Activated T-helper 1 cell treated with anti-CD3 and anti-CD28 coated beads, Interleukin-2, amount 50 U/mL, for 16 hours (primary cell): ENCODE results near the gene ELOVL6.

Experiments
- DNase-seq, 2 donors: peaks; one replicate each; pipeline ENCODE4 v3.0.0-alpha.2; 2020; ENCODE audit warnings: low read depth in 1 of 2, low spot score in 1 of 2

Gene ELOVL6

DNA sequence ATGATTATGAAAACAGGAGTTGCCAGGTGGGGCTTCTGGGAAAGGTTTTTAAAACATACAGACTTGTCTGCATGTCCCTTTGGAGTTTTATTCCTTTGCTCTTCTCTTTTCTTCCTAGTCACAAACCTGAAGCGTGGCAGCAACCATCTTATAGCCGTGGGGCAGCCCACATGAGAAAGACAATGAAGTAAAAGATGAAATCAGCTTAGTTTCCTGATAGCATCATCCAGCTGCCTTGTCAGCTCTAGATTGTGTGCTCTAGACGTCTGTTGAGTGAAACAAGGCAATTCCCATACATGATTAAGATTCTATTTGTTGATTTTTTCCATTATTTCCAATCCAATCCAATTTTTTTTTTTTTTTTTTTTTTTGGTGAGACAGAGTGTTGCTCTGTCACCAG is 68.9 kb downstream of the ELOVL6 start:
- DNase-seq: no peak

DNA sequence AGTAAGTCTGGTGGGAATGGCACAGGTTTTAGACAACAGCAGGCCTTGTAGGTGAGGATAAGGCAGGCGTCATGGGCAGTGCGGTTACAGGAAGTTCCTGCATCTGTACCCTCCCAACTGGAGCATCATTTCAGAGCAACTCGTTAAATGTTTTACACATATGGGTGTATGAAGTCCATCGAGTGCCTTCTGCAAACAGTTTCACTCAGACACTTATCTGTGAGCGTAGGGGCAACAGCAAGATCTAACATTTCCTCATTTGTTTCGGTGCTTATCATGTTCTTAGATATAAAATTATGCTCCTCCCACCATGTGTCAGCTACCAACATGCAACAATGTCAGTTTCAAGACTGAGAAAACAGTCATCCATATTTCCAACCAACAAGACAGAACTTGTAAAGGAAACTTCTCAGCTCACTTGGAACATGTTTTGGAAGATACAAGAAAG is 69.9 kb downstream of the ELOVL6 start:
- no peak for DNase-seq

DNA sequence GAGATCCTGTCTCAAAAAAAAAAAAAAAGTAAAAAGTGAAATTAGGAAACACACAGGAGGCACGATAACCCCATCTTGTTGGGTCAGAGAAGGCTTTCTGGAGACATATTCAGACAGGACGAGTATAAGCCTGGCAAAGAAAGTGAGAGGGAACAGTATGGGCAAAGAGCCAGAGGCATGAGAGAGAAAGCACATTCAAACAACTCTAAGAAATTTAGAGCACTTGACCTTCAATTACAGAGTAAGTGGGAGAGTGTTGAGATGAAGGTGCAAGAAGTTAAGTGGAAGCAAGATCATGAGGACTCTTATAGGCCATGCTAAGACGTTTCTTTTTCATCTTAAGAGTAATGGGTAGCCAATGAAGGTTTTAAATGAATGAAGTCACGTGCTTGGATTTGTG is 70.4 kb downstream of the ELOVL6 start:
- DNase-seq: no peak

DNA sequence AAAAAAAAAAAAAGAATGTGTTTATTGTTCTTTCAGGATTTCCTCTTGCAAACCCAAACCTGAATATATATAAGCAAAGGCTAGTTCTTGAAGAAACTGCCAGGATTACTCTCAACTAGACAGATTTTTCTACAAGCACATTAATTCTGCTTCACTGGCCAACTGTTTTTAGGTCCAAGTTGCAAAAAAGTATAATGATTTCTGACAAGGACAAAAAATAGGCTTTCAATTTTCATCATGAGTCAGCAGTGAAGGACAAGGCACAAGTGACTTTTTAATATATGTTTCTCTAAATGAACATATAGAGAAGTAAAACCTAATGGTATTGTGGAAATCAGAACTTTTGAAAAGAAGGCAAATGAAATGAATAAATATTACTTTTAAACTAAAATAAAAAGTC is 73.7 kb downstream of the ELOVL6 start:
- no peak for DNase-seq

DNA sequence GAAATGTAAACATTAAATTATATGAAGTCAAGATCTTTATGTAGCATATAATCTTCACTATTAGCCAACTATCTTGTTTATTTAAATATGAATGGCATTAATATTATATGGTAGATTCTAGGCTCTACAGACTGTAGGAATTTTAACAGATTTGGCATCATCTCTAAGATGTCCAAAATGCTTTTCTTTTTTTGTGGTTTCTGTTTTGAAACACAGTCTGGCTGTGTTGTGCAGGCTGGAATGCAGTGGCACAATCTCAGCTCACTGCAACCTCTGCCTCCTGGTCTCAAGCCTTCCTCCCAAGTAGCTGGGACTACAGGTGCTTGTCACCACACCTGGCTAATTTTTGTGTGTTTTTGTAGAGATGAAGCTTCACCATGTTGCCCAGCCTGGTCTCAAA is 76.2 kb downstream of the ELOVL6 start:
- DNase-seq: no peak

DNA sequence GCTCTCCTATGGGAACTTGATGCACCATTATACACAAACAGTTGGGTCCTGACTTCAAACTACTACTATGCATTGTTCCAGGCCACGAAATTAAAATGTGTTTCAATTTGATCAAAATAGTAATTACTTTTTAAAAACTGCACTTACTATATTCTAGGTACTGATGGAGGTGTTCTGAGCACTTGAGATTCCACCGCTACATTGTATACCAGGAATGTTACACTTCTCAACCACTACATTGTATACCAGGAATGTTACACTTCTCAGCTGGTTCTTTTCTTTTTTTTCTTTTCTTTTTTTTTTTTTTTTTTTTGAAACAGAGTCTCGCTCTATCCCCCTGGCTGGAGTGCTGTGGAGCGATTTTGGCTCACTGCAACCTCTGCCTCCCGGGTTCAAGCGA is 77.9 kb downstream of the ELOVL6 start:
- no peak for DNase-seq

DNA sequence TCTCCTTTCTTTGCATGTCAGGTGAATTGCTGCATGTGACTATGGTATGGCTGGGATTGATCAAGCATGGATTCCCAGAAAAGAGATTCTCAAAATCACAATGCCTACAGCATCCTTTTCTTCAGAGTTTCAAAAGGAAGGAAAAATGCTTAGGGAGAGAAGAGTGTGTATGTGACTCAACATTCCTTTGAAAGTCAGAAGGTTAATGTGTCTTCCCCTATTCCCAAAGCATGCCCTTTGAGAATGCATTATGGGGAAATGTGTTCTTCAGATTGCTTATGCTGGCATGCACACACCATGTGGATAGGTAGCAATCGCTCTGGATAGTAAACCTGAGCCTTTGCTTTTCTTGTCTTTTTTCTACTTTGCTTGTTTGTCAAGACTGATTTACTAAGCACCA is 78.5 kb downstream of the ELOVL6 start:
- no peak for DNase-seq

DNA sequence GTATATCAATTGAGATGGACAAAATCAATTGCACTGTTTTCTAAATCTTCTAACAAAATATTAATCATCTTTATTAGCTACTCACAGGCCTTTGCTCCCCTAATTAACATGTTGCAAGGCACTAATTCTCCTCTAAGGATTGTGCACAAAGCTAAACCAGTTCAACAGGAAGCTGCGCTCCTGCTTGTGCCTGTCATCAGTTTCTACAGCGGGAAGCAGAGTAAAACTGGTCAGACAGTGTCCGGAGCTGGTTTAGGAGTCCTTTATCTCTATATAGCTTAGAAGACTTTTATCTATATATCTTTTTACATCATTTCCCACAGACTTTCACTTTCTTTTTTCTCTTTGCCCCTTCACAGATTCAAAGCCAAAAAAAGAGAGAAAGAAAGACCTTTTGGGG is 79.1 kb downstream of the ELOVL6 start:
- no peak for DNase-seq

DNA sequence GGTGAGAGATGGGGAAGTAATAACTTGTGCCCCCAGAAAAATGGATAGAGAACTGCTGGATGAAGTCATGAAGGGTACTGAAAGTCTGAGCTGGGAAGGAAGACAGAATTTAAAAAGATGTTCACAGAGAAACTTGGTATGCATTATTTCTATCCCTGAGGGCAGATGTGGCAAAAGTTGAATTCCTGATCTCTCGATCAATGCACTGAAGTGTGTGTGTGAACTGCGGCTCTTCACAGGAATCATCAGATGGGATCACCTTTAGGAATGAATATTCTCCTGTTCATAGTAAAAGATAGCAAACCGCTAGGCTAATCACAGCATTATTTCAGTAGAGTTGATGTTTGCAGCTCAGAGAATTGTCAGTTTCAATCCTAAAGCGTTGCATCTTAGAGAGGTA is 86.4 kb downstream of the ELOVL6 start:
- no peak for DNase-seq

DNA sequence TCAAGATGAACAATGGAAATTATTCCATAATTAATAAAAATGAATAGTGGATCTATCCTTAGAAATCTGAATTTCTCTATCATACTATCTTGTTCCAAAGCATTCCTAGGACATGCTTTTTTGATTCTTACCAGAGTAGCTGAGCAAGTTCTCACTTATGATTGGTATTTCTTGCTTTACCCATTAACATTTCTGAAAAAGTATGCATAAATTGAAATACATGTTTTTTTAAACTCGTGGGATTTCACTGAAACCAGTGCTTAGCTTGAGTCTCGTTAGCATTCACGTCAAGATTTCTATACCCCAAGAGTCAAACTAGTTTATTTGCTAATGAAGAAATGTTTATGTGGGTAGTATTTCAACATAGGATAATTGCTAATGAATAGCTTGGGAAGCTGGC is 89.0 kb downstream of the ELOVL6 start:
- no peak for DNase-seq

DNA sequence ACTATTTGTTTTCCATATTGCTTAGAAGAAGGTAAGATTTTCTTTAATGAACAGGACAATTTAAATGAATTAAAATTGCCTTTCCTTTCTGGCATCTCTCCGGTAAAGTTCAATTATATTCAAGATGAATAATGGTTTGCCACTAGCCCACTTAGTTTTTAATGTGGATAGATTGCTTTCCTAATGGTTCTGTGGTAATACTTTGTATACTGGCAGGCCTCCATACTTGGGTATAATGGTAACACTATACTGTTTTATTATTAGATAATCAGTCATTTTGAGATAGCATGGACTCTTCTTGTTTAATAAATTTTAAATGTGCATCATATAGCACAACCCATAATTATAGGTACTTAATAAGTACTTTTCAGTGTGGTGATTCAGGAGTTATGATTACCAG is 89.5 kb downstream of the ELOVL6 start:
- no peak for DNase-seq

DNA sequence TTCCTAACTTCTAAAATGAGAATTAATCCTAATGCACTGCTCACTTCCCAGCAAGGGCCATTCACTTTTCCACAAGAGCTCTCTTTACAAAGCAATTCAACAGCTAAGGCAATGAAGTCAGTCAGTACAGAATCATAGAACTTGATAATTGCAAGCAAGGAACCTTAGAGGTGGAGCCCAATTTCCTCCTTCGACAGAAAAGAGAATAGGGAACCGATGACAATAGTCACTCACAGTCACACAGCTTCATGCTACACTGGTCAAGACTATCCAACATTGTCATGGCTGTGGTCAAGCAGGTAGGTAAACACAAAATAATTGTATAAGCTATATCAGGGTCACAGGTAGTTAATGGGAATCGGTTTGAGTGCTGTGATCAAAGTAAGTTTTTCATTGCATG is 90.0 kb downstream of the ELOVL6 start:
- DNase-seq: no peak

DNA sequence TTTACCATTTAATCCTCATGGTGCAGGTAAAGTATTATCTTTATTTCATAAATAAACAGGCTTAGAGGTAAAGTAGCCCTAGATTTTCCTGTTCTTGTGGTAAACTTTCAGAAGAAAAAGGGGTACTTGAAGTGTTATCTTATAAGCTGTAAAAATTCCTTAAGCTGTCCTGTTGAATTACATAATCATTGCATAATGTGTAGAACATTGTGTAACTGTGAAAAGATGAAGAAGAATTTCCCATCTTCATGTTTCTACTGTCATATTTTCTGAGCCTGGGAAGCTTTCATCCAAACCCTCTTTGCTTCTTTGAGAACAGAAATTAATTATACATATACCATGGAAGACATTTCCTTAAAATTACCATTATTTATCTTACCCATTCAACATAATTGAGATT is 90.5 kb downstream of the ELOVL6 start:
- DNase-seq: no peak

DNA sequence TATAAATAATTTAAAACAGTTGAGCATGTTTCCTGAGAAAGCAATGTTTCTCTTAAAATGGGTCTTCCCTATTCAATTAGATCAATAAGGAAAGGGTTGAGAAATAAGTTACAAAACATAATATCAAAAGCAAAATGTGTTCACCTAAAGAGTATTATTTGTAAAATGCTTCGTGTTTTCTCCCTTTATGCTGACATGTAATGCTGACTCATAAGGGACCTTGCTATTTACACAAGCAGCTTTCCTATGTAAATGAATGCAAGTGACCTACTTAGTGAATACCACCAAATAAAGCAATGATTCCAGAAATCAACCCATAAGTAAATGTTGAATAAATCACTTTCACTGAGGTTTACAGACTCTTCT is 91.5 kb downstream of the ELOVL6 start:
- no peak for DNase-seq

DNA sequence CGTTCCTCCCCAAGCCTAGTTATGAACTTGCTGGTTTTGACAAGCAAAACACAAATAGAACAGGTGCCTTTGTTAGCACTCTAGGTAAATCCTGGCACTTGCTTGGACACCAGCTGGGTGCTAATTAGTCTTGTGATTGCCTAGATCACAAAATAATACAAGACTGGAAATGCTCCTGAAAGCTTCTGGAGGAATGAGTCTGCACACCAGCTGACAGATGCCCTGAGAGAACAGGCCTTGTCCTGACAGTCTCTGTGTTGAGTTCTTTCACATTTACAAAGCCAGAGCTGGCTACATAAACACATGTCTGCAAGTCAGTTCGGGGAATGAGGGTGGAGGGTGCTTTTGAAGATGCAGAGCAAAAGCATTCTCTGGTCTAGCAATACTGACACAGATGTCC is 93.8 kb downstream of the ELOVL6 start:
- DNase-seq: no peak

DNA sequence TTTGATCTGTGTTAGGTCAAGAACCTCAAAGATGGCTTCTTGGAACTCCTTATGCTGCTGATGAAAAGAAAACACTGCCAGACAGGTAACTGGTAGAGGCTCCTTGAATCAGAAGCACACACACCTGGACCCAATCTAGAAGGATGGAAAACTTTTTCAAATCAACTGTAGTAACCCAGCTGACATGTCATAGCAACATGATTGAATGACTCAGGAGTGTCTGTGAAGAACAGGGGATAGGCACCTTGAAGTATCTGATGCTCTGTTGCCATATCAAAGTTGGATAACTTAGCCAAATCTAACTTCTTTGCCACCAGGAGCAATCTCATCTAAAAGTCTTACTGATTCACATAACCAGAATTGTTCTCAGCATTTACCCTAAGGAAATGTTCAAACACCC is 98.8 kb downstream of the ELOVL6 start:
- DNase-seq: no peak

DNA sequence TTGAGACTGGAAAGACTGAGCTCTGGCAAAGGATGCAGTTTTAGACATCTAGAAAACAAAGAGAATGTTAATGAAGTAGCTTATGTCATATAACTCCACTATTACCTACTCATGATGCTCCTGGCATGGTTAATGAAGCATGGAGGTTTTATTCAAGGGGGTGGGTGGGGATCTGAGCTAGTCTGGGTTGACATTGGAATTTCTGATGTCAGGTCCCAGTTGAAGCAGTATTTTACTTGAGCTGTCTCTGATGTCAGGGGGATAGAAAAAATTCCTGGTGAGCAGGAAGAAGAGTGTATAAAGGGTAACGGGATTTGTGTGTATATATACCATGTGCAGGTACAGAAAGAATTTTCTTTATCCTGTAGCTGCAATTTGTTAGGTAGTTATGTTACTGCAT is 102.0 kb downstream of the ELOVL6 start:
- DNase-seq: no peak

DNA sequence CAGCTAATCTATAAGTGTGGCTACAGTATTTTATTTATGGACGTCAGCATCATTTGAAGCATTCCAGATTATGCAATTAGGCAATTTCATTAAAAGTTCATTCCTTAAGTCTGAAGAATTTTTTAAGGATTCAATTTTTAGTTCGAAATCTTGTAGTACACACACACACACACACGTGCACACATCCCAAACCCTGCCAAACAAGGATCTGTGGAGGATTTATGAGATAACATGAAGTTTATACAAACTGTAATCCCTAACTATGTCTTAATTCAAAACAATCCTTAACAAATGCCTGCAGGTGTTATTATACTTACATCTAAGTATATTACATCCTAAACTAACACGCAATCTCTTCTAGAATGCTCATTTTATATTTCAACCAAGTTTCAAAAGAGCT is 105.8 kb downstream of the ELOVL6 start:
- DNase-seq: no peak

DNA sequence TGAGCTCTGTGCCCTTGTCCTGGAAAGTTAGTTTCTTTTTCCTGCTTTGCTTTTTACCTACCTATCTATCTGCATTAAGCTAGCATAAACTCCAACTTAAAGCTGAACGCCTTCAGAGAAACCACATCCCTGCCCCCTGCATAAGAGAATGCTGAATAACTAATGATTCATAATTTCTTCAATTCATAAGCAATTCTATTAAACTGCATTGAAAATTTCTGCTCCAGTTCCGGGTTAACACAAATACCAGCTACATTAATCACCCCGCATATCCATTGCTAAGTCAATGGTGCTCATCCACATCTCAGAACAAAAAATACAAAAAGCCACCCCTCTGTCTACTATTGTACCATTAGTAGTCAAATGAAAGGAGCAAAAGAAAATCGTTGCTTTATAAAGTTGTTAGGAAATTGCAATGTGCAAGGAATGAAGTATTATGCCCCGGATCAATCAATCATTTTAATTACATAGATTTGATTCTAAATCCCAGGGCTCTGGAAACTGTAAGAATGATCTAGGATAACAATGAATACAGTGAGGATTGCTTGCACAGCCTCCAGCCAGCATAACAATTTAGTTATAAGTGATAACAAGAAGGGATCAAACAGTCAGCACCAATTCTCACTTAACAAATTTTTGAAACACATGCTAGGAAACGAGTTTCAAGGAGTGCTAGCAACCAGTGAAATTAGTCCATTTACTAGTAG is 106.8 kb downstream of the ELOVL6 start:
- no peak for DNase-seq

DNA sequence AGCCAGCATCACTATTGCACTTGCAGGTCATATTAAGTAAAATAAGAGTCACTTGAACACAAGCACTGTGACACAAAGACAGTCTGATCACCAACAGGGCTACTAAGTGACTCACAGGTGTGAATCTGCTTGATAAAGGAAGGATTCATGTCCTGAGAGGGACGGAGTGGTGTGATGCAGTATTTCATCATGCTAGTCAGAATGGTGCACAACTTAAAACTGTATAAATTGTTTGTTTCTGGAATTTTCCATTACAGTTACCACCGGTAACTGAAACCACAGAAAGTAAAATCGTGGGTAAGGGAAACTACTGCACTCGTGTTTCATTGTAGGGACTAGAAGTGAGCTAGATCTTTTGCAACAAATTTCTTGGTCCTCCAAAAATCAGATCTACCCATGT is 109.7 kb downstream of the ELOVL6 start:
- DNase-seq: no peak

DNA sequence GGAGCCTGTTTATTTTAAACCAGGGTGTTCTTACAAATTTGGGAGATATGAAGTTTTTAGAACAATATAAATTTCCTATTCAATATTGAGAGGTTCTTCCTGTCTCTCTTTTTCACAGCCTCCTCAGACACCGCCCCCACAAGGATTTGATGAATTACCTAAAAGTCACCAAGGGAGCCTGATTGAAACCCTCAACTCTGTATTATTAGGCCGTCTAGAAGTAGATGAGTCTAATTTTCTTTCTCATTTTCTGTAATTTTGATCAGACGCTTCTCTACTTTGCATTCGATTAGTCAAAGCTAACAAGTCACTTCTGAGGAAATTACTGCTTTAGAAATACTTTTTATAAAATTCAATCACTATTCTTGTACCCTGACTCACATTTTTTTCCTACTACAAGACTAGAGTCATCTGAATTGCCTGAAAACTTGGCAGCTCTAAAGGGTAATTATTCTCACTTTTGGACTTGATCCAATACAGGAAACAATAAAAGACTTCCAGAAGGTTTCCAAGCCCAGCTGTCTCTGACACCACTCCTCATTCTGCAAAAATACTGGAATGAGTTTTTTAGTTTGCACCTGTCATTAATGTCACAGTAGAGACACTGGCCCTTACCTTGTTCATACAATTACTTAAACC is 111.2 kb downstream of the ELOVL6 start:
- no peak for DNase-seq

DNA sequence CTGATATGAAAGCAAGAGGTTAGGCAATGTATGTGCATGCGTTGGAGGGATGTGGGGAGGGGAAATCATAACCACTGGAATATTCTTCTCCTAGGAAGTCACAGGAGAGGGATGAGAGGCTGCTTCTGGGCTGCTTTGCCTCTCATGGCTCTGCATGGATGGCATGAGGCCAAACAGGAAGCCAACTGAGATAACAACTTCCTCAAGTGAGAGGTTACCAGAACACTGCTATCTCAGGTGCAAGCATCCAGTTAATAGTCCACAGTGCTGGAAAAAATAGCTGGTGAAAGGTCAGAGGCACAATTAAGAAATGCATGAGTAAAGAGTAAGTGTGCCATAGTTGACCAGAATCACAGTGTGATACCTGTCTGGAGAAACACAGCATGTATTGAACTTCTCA is 113.3 kb downstream of the ELOVL6 start:
- no peak for DNase-seq

DNA sequence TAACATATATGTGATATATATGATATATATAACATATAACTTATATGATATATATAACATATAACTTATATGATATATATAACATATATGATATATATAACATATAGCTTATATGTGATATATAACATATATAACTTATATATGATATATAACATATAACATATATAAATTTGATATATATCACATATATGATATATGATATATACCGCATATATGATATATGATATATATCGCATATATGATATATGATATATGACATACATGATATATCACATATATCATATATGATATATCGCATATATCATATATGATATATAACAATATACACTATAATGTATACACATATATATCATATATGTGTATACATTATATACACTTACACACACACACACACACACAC is 114.3 kb downstream of the ELOVL6 start:
- no peak for DNase-seq
